Astrocyte of the spinal cord (primary cell): ENCODE results near the gene ELMO1.

Experiments used
- DNase-seq: peaks from one replicate; pipeline ENCODE4 v3.0.0; 2011; ENCODE audit warnings: low read depth, low spot score
- H3K4me3 ChIP-seq: 2 replicates; pipeline ENCODE4 v1.5.1; 2011; ENCODE audit warnings: low read depth, mild to moderate bottlenecking, low read length, moderate library complexity
- in situ Hi-C: cut with HindIII; loops from 2 replicates; pipeline ENCODE4 v1.10.0; 2017; ENCODE audit warnings: low sequenced_read_pairs
- TF ChIP-seq, protein P1 (sequence below): IDR thresholded peaks from 2 replicates; pipeline ENCODE4 v1.5.1; 2012; ENCODE audit warnings: low read depth, mild to moderate bottlenecking, low read length, inconsistent platforms

The ELMO1 gene

DNA sequence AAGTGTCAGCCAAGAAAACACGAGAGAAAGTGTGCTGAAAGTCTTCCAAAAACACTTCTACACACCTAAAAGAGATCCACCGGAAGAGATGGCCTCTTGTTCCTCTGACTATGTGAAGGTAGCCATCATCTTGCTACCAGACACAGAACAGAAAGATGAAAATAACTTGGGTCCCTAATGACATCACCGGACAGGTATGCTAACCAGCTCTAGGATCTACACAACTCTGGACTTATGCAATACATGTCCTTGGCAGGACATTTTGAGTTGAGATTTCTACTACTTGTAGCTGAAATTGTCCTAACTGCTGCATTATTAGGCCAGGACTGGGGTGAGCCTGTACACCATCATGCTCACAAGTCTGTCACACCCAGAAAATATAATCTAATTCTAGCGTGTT is 358.7 kb downstream of the ELMO1 start:
- no peak overlapping the region for H3K4me3 ChIP-seq
- in situ Hi-C loops = no loop called here
- TF ChIP-seq, protein P1, sequence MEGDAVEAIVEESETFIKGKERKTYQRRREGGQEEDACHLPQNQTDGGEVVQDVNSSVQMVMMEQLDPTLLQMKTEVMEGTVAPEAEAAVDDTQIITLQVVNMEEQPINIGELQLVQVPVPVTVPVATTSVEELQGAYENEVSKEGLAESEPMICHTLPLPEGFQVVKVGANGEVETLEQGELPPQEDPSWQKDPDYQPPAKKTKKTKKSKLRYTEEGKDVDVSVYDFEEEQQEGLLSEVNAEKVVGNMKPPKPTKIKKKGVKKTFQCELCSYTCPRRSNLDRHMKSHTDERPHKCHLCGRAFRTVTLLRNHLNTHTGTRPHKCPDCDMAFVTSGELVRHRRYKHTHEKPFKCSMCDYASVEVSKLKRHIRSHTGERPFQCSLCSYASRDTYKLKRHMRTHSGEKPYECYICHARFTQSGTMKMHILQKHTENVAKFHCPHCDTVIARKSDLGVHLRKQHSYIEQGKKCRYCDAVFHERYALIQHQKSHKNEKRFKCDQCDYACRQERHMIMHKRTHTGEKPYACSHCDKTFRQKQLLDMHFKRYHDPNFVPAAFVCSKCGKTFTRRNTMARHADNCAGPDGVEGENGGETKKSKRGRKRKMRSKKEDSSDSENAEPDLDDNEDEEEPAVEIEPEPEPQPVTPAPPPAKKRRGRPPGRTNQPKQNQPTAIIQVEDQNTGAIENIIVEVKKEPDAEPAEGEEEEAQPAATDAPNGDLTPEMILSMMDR = no peak
- DNase-seq = no peak

DNA sequence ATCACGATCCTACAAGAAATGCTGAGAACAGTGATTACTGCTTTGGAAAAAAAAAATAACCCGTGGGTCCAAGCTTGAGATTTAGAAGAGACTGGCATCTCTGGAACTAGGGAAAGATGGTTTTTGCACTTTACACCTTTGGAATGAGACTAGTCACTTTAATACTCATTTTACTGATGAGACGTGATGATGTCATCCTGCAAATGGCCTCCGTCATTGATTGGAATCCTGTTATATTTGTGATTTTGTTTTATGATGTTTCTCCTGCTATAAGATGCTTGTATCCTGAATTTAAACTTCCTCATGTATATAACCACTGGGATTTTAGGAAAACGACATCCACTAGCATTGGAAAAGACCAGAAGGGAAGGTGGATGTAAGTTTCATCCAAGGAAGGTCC is 363.1 kb downstream of the ELMO1 start:
- H3K4me3 ChIP-seq = no peak overlapping the region
- no peak for DNase-seq
- TF ChIP-seq, protein P1 = no peak
- in situ Hi-C loops = no loop called here

DNA sequence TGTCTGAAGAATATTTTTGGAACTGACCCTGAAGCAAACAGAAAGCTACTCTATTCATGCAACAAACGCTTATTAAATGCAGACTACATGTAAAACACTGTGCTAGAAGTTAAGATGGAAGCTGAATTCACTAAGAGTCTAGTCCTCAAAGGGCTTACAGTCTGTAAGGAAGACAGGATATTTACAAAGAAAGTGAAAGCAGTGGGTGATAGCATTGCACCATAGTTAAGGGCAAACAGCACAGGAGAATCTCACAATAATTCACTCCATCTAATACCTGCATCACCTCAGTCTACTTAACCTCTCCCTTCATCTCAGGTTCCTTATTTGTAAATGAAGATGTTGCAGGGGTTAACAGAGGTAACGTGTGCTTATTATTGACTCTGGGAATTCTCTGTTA is 364.4 kb downstream of the ELMO1 start:
- TF ChIP-seq, protein P1 = no peak
- in situ Hi-C loops = no loop called here
- no peak overlapping the region for H3K4me3 ChIP-seq
- DNase-seq = no peak

DNA sequence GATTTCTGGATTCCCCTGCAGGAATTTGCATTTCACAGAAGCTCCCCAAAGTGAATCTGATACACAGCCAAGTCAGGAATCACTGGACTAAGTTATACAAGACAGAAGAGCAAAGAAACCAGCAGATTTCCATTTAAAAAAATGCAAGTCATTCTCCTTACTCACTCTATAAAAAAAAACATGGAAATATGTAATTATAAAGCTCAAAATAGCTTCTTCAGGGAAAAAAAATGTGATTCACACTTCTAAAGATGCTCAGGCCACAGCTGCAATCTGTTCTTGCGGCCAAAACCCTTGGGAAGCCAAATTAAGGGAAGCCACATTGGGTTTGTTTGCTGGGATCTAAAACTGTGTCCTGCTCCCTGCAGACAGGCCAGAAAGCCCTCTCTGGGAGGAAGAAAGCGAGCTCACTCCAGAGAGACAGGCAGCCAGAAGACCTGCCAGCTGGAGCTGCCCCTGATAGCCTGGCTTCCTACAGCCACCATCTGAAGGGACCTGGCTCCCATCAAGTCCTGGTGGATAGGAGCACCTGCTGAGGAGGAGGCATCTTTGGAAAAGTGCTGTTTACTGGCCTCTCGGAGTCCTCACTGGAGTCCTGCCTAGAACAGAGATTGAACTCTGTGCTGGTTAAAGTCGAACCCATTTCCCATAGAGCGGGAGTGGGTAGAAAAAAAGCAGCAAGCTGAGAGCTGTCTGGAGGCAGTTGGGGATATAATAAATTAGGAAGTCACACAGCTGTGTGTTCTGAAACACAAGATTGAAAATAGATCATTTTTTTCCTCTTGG is 365.2 kb downstream of the ELMO1 start:
- TF ChIP-seq, protein P1 = no peak
- DNase-seq = peak; percentile 3
- no peak overlapping the region for H3K4me3 ChIP-seq
- in situ Hi-C loops = no loop called here

DNA sequence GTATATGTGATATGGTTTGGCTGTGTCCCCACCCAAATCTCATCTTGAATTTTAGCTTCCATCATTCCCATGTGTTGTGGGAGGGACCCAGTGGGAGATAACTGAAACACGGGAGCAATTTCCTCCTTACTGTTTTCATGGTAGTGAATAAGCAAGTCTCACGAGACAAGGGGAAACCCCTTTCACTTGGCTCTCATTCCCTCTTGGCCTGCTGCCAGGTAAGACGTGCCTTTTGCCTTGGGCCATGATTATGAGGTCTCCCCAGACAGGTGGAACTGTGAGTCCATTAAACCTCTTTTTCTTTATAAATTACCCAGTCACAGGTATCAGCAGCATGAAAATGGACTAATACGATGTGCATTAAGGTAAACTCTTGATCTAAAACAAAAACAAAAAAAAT is 367.2 kb downstream of the ELMO1 start:
- TF ChIP-seq, protein P1 = no peak
- H3K4me3 ChIP-seq = no peak overlapping the region
- in situ Hi-C loops = no loop called here
- DNase-seq = no peak

DNA sequence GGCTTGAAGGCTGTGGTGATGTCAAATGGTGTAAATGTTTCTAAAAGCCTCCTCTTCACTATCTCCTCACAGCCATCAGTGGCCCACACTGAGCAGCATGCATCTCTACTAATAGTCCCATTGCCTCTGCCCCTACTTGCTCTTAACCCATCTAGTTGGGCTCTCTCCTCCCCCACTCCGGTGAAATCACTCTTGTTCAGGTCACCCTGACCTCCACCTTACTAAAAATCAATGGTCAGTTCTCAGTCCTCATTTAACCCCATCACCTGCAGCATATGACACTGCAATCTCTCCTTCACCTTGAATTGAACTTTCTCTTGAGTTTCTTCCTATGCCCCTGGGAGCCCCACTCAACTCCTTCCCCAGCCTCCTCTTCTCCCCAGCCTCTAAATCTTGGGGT is 369.2 kb downstream of the ELMO1 start:
- no peak for DNase-seq
- TF ChIP-seq, protein P1 = no peak
- in situ Hi-C loops = no loop called here
- no peak overlapping the region for H3K4me3 ChIP-seq
